NCI-H748 (cell line): ENCODE measurements around the gene SMIM11.
"Not testable (repeated sequence)": the region's sequence is repeated elsewhere in the genome, so short reads cannot be mapped to it uniquely, and the experiment has no call there.

Experiments used
- DNase-seq: peaks from one replicate; lab custom pipeline; 2025; ENCODE audit not compliant: unreplicated experiment; lab: John Stamatoyannopoulos, UW

Gene SMIM11

DNA sequence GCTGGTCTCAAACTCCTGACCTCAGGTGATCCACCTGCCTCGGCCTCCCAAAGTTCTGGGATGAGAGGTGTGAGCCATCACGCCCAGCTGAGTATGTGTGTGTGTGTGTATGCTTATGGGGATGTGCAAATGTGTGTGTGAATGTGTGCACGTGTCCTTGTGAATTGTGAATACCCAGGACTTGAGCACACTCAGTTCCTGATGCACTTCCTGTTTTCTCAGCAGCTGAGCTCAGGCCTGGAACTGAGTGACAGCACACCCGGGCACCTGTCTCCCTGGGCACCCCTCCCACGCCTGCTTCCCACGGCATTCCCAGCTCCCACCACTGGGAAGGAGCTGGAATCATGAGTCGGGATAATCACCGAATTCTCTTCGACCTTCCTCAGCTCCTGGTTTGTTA lies 32.0 kb downstream of the SMIM11 start:
- not testable (repeated sequence) for DNase-seq

GRCh38 chr21:34417448-34418077 lies 42.3 kb downstream of the SMIM11 start:
- DNase-seq = not testable (repeated sequence)

DNA sequence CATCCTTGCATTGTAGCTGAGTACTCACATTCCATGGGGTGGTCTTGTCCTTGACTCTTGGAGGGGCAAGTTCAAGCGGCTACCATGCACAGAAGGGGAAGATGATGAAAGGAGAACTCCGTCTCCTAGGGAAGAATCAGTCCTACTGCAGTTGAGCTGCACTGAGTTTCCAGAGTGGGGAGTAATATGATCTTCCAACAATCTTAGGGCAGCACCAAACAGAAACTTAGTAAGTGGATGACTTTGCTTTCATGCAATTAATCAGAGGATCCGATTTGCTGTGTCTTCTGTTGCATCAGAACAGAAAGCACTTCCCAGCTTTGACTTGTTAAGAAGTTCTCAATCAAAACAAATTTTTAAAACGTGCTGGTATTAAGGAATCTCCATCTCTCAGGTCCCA lies 48.5 kb downstream of the SMIM11 start, which contains the start of gene SMIM34:
TSS of gene SMIM34 (minus strand) at position 147 of the 400 bp plus-strand sequence. CDS start at position 35, 112 bp downstream.
- DNase-seq = not testable (repeated sequence)

GRCh38 chr21:34427339-34427738 lies 52.0 kb downstream of the SMIM11 start:
- not testable (repeated sequence) for DNase-seq

GRCh38 chr21:34428441-34428840 lies 53.1 kb downstream of the SMIM11 start:
- DNase-seq = not testable (repeated sequence)

DNA sequence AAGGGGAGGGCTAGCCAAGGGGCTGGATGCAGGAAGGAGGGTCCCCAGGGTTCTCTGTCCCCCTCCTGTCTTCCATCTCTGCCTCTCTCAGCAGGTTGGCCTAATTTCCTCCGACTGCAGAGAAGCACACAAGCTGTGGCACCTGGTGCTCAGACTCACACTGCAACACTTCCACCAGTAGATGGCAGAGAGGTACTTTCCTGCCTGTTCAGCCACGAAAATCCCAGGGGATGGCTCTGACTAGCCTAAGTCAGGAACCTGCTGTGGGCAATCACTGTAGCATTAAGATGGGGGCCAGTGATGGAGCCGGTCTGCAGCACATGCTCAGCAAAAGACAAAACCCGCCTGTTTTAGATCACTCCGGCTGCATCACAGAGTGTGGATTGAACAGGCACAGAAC lies 54.4 kb downstream of the SMIM11 start:
- not testable (repeated sequence) for DNase-seq
